ENCODE data around the gene BCL11B.
A peak's percentile ranks its signal among the peaks of the same experiment; 100 is the strongest.

The BCL11B gene

GRCh38 chr14:99320105-99320572 lies 48.1 kb upstream of the BCL11B start:
- Histone ChIP-seq H3K27ac (ENCODE audit: low read depth, low read length) (no peak overlapping the region), H3K9me3 (ENCODE audit: insufficient read depth, low read length) (no peaks in the 10 kb centered on the region), H3K9me2 (replicated peaks; ENCODE audit: insufficient read depth, low read length) (no peaks in the 10 kb centered on the region), H3K36me3 (ENCODE audit: low read length) (no peaks in the 10 kb centered on the region), H3K4me3 (ENCODE audit: insufficient read depth, low read length, poor library complexity, severe bottlenecking) (no peak overlapping the region), H3K4me2 (ENCODE audit: low read depth, low read length, poor library complexity, severe bottlenecking) (no peak overlapping the region), H2AFZ (ENCODE audit: low read depth, low read length, severe bottlenecking) (no peak overlapping the region), H3K79me2 (ENCODE audit: insufficient read depth, low read length) (no peaks in the 10 kb centered on the region), H4K20me1 (ENCODE audit: low read depth, low read length) (no peaks in the 10 kb centered on the region), H3K27me3 (ENCODE audit: low read length) (no peaks in the 10 kb centered on the region), H3K9ac (ENCODE audit: low read length) (no peak overlapping the region), H3F3A (ENCODE audit: insufficient read depth) (no peaks in the 10 kb centered on the region)
- TF ChIP-seq CTCF (IDR thresholded peaks at IDR 0.05; ENCODE audit: insufficient read depth, low read length, poor library complexity, severe bottlenecking) (peak; percentile 79), EZH2phosphoT487 (conservative IDR thresholded peaks at IDR 0.05; ENCODE audit: low read length) (no peak)

GRCh38 chr14:99318959-99319295 lies 46.9 kb upstream of the BCL11B start:
- no peaks in the 10 kb centered on the region for H3K9me3 ChIP-seq (ENCODE audit: insufficient read depth, low read length)
- no peaks in the 10 kb centered on the region for H3K79me2 ChIP-seq (ENCODE audit: insufficient read depth, low read length)
- H2AFZ ChIP-seq (ENCODE audit: low read depth, low read length, severe bottlenecking), result no peak overlapping the region
- no peak overlapping the region for H3K4me3 ChIP-seq (ENCODE audit: insufficient read depth, low read length, poor library complexity, severe bottlenecking)
- H3F3A ChIP-seq (ENCODE audit: insufficient read depth), result no peaks in the 10 kb centered on the region
- H4K20me1 ChIP-seq (ENCODE audit: low read depth, low read length), result no peaks in the 10 kb centered on the region
- H3K9me2 ChIP-seq (replicated peaks; ENCODE audit: insufficient read depth, low read length), result no peaks in the 10 kb centered on the region
- no peaks in the 10 kb centered on the region for H3K27me3 ChIP-seq (ENCODE audit: low read length)
- no peaks in the 10 kb centered on the region for H3K36me3 ChIP-seq (ENCODE audit: low read length)
- H3K27ac ChIP-seq (ENCODE audit: low read depth, low read length), result no peak overlapping the region
- no peak overlapping the region for H3K9ac ChIP-seq (ENCODE audit: low read length)
- TF ChIP-seq EZH2phosphoT487 (conservative IDR thresholded peaks at IDR 0.05; ENCODE audit: low read length) (no peak), CTCF (IDR thresholded peaks at IDR 0.05; ENCODE audit: insufficient read depth, low read length, poor library complexity, severe bottlenecking) (no peak)
- no peak overlapping the region for H3K4me2 ChIP-seq (ENCODE audit: low read depth, low read length, poor library complexity, severe bottlenecking)

DNA sequence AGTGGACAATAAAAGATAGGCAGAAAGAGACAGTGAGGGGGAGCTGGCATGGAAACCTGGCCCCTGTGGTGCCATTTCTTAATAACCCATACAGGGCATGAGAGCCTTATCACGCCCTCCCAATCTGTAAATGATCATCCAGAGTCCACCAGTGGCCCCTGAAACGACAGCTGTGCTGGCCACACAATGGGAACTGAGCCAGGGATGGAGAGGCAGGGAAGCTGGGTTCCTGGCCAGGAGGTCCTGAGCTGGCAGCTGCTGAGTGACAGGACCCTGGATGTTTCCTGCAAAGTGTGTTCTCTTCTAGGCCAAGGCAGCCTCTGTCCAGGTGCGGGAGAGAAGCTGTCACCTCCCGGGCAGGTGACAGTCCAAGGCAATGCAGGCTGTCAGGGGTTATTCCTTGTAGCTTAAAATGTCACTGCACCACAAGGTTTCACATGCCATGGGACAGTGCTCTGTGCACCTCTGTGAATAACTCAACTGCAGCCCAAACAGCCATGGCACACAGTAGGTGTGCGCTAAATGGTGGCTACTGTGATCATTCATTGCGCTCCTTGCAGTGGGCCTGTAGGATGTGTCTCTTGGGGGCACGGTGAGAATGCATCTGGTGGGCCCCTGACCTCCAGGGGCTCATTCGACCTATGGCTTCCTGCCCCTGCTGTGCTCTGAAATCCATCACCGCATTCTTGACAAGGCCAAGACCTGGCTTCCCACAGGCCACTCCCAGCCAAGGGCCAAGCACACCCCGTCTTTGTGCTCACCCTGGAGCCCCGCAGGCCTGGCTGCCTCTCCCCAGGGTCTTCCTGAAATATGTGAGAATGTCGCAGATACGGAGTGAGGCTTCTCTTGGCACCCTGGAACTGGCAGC lies 46.3 kb upstream of the BCL11B start:
- Histone ChIP-seq H3K9me3 (ENCODE audit: insufficient read depth, low read length) (no peaks in the 10 kb centered on the region), H4K20me1 (ENCODE audit: low read depth, low read length) (no peaks in the 10 kb centered on the region), H3F3A (ENCODE audit: insufficient read depth) (no peaks in the 10 kb centered on the region), H3K9me2 (replicated peaks; ENCODE audit: insufficient read depth, low read length) (no peaks in the 10 kb centered on the region), H2AFZ (ENCODE audit: low read depth, low read length, severe bottlenecking) (no peak overlapping the region), H3K36me3 (ENCODE audit: low read length) (no peaks in the 10 kb centered on the region), H3K79me2 (ENCODE audit: insufficient read depth, low read length) (no peaks in the 10 kb centered on the region), H3K27me3 (ENCODE audit: low read length) (no peaks in the 10 kb centered on the region), H3K9ac (ENCODE audit: low read length) (no peak overlapping the region), H3K27ac (ENCODE audit: low read depth, low read length) (no peak overlapping the region), H3K4me3 (ENCODE audit: insufficient read depth, low read length, poor library complexity, severe bottlenecking) (no peak overlapping the region), H3K4me2 (ENCODE audit: low read depth, low read length, poor library complexity, severe bottlenecking) (no peak overlapping the region)
- TF ChIP-seq EZH2phosphoT487 (conservative IDR thresholded peaks at IDR 0.05; ENCODE audit: low read length), result no peak
- no peak for TF ChIP-seq CTCF (IDR thresholded peaks at IDR 0.05; ENCODE audit: insufficient read depth, low read length, poor library complexity, severe bottlenecking)

Data from SU-DHL-6 (cell line).